Adrenal gland (tissue), 5 donors: ENCODE results near the gene FFAR2.

Source experiments
- CTCF ChIP-seq, 6 experiments: fragments of 450-650 bp in 4 of 6; fragments of 200-600 bp in 2 of 6; sonication (generic) in 1 of 6; IDR thresholded peaks; 1 replicate in 5 of 6; 2 replicates in 1 of 6; pipeline versions ENCODE4 v1.5.1 to v1.8.0; 2016 to 2021; ENCODE audit warnings: antibody characterized with exemption in 6 of 6, mild to moderate bottlenecking in 2 of 6, moderate library complexity in 1 of 6
- POLR2A ChIP-seq, 2 donors: fragments of 450-650 bp; IDR thresholded peaks; one replicate each; pipeline ENCODE4 v1.6.1; 2017; ENCODE audit warnings: antibody characterized with exemption in 2 of 2, mild to moderate bottlenecking in 2 of 2, moderate library complexity in 1 of 2
- donor health status: DM: no; HTN: no; CAD: no.

GRCh38 chr19:35442091-35442490, 6.0 kb upstream of the FFAR2 start:
- no peak for TF ChIP-seq POLR2A (IDR thresholded peaks at IDR 0.05)
- no peak for TF ChIP-seq CTCF (IDR thresholded peaks at IDR 0.05)
